Measurements from ENCODE around the gene ENAM.
A peak's percentile ranks its signal among the peaks of the same experiment; 100 is the strongest.
"Not testable (repeated sequence)": the region's sequence is repeated elsewhere in the genome, so short reads cannot be mapped to it uniquely, and the experiment has no call there.

Gene ENAM

DNA sequence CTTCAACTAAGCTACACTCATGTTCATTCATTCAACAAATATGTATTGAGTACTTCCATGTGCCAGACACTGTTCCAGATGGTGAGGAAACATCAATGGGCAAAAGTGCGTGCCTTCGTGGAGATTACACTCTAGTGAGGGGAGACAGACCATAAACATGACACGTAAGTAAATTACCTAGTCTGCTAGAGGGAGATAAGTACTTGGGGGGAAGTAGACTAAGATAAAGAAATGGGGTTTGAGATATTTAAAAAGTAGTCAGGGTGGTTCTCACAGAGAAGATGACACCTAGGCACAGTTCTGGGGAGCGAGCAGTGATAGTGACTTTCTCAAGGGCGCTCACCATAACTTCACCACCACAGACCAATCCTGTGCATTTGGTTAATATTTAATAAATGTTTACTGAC, 26.1 kb downstream of the ENAM start:
- no peak overlapping the region for H3K4me3 Mint-ChIP-seq
- H3K27me3 Mint-ChIP-seq: no peaks in the 10 kb centered on the region
- H3K9me3 Mint-ChIP-seq: no peaks in the 10 kb centered on the region
- no peak overlapping the region for H3K27ac Mint-ChIP-seq
- peaks cover 31% of the 10 kb centered on the region for H3K36me3 Mint-ChIP-seq
- peaks cover 24% of the 10 kb centered on the region for H3K4me1 Mint-ChIP-seq
- ATAC-seq: no peak

DNA sequence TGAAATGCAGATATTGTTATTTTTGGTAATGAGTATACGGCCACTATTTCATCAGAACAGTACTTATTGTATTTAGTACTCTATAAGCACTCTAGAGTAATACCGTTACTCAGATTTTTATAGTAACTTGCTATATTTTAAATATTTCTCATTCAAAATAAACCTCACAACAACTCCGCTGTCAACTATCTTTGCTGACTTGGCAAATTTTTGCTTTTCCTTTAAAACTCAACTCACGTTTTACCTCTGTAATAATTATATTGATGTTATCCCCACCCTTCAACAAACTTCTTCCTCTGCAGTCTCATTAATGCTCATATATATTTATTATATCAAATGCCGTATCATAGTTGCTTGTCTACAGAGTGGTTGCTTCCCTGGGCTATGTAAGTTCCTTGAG, 28.8 kb downstream of the ENAM start:
- peaks cover 52% of the 10 kb centered on the region for H3K36me3 Mint-ChIP-seq
- no peaks in the 10 kb centered on the region for H3K27me3 Mint-ChIP-seq
- no peaks in the 10 kb centered on the region for H3K9me3 Mint-ChIP-seq
- no peak overlapping the region for H3K4me3 Mint-ChIP-seq
- peak overlapping the region; percentile 42 for H3K27ac Mint-ChIP-seq
- ATAC-seq: no peak
- peaks cover 39% of the 10 kb centered on the region for H3K4me1 Mint-ChIP-seq

DNA sequence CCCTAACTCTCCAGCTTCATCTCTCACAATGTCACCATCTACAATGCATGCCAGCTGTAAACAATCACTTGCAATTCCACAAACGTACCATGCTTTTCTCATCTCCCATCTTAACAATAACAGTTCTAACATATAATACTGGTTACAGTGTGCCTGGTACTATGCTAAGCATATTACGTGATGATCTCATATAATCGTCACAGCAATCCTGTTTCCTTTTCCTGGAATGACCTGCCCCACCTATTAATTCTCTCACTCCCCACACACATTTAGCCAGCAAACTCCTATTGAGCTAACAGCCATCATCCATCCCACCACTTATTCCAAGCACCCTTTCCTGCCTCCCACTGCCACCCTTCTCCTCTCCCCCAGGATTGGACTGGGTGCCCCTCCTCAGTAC, 29.9 kb downstream of the ENAM start:
- Mint-ChIP-seq H3K4me3 (peak overlapping the region; percentile 5), H3K36me3 (peaks cover 51% of the 10 kb centered on the region), H3K4me1 (peaks cover 39% of the 10 kb centered on the region), H3K27me3 (no peaks in the 10 kb centered on the region), H3K9me3 (no peaks in the 10 kb centered on the region), H3K27ac (peak overlapping the region; percentile 42)
- no peak for ATAC-seq

DNA sequence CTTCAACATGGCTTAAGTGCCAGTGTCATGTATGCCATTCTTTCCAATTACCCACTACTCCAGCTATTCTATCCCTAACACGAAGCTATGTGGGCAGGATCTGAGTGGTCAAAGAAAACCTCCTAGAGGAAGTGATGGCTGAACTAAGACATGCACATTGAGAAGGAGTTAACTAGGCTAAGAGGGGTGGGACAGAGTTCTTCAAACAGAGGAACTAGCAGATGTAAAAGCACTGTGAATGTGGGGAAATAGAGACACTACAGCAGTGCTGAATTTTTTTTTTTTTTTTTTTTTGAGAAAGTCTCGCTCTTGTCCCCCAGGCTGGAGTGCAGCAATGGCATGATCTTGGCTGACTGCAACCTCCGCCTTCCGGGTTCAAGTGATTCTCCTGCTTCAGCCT, 31.6 kb downstream of the ENAM start:
- no peaks in the 10 kb centered on the region for H3K27me3 Mint-ChIP-seq
- peak overlapping the region; percentile 32 for H3K27ac Mint-ChIP-seq
- no peaks in the 10 kb centered on the region for H3K9me3 Mint-ChIP-seq

DNA sequence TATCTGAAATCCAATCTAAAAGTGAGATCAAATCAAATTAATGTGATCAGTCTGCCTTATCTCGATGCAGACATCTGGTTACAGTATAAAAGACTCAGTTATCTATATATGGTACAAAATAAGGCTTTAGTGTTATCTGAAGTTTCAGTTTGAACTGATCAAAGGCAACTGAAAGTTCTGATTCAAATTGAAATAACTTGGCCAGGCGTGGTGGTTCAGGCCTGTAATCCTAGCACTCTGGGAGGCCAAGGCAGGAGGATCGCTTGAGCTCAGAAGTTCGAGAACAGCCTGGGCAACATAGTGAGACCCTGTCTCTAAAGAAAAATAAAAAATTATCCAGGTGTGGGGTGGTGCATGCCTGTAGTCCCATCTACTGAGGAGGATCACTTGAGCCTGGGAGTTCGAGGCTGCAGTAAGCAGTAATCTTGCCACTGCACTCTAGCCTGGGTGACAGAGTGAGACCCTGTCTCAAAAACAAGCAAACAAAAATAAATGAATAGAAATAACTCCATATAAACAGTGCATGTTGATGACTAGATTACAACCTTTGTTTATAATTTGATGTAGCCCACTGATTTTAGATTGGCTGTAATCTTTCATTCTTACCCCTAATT, 32.9 kb downstream of the ENAM start:
- ATAC-seq: peak; percentile 58
- peaks cover 40% of the 10 kb centered on the region for H3K4me1 Mint-ChIP-seq
- peak overlapping the region; percentile 32 for H3K27ac Mint-ChIP-seq

More for the DNA sequence above, 31.6 kb downstream of the ENAM start:
- H3K36me3 Mint-ChIP-seq: peaks cover 40% of the 10 kb centered on the region
- peaks cover 39% of the 10 kb centered on the region for H3K4me1 Mint-ChIP-seq
- no peak for ATAC-seq
- peak overlapping the region; percentile 53 for H3K4me3 Mint-ChIP-seq

DNA sequence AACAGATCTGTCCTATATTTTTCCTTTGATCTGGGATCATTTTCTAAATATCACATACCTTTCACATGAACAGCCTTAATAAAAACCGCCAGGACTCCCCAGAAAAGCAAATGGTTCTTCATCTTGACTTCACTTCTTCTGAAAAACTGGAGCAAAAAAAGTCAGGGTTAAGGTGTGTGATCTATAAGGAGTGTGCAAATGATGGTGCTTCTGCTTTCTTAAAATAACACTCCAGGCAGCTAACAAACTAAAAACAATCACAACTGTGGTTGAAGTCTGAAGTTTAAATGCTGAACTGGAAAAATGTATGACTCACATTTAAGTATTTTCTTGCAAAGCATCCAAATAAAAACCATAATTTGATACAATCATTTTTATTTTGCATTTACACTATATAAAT, 37.8 kb downstream of the ENAM start, which contains the start of gene JCHAIN:
TSS of gene JCHAIN (minus strand) at position 140 of the 400 bp plus-strand sequence. CDS start at position 122, 18 bp downstream.
- H3K27me3 Mint-ChIP-seq: no peaks in the 10 kb centered on the region
- peak; percentile 81 for ATAC-seq
- H3K4me3 Mint-ChIP-seq: peak within 1 kb of the TSS; percentile 87
- H3K9me3 Mint-ChIP-seq: no peaks in the 10 kb centered on the region
- peak within 1 kb of the TSS; percentile 53 for H3K27ac Mint-ChIP-seq
- H3K36me3 Mint-ChIP-seq: peaks cover 7% of the 10 kb centered on the region
- H3K4me1 Mint-ChIP-seq: peaks cover 55% of the 10 kb centered on the region

More for the DNA sequence above, 32.9 kb downstream of the ENAM start:
- peak overlapping the region; percentile 36 for H3K4me3 Mint-ChIP-seq
- H3K27me3 Mint-ChIP-seq, H3K9me3 Mint-ChIP-seq: not testable (repeated sequence)
- peaks cover 40% of the 10 kb centered on the region for H3K36me3 Mint-ChIP-seq

DNA sequence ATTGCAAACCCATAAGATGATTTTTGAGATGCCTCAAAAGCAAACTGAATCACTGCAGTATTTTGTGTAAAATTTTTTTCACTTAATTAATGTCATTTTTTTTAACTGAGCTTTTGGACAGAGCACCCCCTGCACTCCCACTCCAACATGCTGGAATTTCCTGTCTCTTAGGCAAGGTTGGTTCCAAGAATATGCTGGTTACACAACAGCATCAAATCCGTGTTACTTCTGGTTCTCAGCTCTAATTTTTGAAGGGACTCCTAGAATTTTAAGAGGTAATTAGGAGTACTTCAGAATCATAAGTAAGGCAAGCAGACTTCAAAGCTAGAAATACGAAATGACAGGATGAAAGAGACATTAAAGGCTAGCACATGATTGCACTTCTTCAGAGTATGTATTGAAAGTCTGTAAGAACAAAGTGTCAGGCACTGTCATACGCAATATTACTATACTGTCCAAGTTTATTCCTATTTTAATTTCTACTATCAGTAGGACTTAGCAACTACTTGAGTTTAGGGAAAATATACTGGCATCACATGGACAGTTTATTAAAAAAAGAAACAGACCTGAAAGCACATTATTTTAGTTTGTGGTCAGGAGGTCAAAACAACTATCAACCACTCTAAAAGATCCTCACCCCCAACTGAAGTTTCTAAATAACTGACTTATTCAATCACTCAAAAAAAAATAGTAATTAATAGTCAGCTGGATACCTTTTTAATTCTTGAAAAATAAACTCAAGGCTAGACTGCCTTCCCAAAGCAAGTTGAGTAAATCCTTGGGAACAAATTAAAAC, 39.4 kb downstream of the ENAM start:
- H3K36me3 Mint-ChIP-seq: no peaks in the 10 kb centered on the region
- peak overlapping the region; percentile 53 for H3K27ac Mint-ChIP-seq
- peaks cover 49% of the 10 kb centered on the region for H3K4me1 Mint-ChIP-seq
- no peaks in the 10 kb centered on the region for H3K27me3 Mint-ChIP-seq
- ATAC-seq: no peak
- peak overlapping the region; percentile 50 for H3K4me3 Mint-ChIP-seq
- no peaks in the 10 kb centered on the region for H3K9me3 Mint-ChIP-seq

DNA sequence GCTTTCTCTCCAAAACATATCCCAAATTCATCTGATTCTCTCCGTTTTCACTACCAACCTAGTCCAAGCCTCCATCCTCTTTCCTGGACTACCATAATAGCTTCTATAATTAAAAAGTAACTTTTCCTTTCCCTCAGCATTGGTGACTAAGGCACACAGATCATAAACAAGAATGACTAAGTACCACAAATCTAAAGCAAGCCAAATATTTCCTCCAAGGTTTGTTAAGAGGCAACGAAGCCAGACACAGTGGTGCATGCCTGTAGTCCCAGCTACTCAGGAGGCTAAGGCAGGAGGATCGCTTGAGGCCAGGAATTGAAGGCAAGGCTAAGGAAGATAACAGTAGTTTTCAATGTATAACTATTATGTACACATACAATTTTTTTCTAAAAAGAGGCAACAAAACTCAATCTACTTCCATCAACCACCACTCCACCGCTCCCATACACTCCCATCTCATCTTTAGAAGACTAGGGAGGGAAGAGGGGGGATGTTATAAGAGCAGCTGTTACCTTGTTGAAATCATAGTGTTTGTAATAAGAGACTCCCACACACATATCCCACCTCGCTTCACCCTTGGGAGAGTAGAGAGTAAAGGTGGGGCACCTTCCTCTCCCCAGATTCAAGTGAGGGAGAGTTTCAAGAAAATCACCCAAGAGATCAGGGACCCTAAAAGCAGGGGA, 41.9 kb downstream of the ENAM start:
- peaks cover 57% of the 10 kb centered on the region for H3K4me1 Mint-ChIP-seq
- no peak overlapping the region for H3K4me3 Mint-ChIP-seq
- no peak for ATAC-seq
- no peaks in the 10 kb centered on the region for H3K9me3 Mint-ChIP-seq
- H3K36me3 Mint-ChIP-seq: no peaks in the 10 kb centered on the region
- no peaks in the 10 kb centered on the region for H3K27me3 Mint-ChIP-seq
- peak overlapping the region; percentile 53 for H3K27ac Mint-ChIP-seq

DNA sequence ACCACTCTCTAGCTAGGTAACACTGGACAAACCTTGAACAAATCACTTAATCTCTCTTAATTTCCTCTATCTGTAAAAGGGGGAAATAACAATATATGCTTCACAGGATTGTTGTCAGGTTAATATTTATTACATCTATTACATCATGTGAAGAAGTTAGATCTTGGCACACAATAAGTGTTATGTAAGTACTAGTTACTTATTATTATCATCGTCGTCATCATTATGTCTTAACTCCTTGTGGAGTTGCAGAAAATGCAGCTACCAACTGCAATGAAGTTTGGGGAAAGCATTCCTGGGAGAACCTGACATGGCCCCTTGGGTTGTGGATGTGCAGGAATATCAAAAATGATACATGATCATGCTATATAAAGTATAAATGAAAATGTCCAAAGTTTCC, 42.5 kb downstream of the ENAM start:
- peaks cover 63% of the 10 kb centered on the region for H3K4me1 Mint-ChIP-seq
- H3K27me3 Mint-ChIP-seq: no peaks in the 10 kb centered on the region
- no peaks in the 10 kb centered on the region for H3K9me3 Mint-ChIP-seq
- no peaks in the 10 kb centered on the region for H3K36me3 Mint-ChIP-seq
- no peak for ATAC-seq
- H3K4me3 Mint-ChIP-seq: no peak overlapping the region
- H3K27ac Mint-ChIP-seq: peak overlapping the region; percentile 53

DNA sequence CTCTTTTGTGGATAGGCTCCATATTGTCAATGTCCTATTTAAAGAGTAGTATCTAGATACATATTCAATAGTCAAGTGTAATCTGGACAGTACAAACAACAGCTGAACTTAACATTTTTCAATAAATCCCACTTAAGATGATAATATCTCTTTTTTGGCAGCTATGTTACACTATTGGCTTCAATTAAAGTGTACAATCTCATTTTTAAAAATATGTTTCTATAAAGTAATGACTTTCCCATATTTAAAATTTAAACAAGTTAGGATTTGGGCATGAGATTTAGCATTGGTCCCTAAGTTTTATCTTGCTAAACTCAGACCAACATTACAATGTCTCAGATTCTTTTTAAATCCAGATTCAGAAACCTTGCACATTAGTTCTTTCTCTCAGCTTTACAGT, 45.6 kb downstream of the ENAM start:
- Mint-ChIP-seq H3K4me3 (no peak overlapping the region), H3K27me3 (no peaks in the 10 kb centered on the region), H3K9me3 (no peaks in the 10 kb centered on the region), H3K36me3 (no peaks in the 10 kb centered on the region), H3K4me1 (peaks cover 67% of the 10 kb centered on the region), H3K27ac (no peak overlapping the region)
- ATAC-seq: no peak

DNA sequence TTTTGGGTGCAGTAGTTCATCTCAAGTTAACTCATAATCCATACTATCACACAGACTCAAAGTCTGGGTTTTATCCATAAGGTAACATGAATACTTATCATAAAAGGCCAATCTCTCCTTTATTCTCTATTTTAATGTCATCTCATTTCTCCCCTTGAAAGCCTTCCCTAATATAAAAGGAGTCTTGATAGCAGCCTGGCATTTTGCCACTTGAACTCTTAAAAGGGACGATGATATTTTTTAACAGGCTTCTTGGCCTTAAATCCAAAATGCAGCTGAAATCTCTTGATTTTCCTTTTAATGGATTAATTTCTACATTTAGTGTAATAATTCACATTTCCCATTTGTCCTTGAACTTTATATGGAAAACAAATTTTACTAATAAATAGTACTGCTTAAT, 46.2 kb downstream of the ENAM start:
- Mint-ChIP-seq H3K27me3 (no peaks in the 10 kb centered on the region), H3K4me3 (no peak overlapping the region), H3K4me1 (peaks cover 67% of the 10 kb centered on the region), H3K36me3 (no peaks in the 10 kb centered on the region), H3K9me3 (no peaks in the 10 kb centered on the region), H3K27ac (peak overlapping the region; percentile 50)
- ATAC-seq: no peak

DNA sequence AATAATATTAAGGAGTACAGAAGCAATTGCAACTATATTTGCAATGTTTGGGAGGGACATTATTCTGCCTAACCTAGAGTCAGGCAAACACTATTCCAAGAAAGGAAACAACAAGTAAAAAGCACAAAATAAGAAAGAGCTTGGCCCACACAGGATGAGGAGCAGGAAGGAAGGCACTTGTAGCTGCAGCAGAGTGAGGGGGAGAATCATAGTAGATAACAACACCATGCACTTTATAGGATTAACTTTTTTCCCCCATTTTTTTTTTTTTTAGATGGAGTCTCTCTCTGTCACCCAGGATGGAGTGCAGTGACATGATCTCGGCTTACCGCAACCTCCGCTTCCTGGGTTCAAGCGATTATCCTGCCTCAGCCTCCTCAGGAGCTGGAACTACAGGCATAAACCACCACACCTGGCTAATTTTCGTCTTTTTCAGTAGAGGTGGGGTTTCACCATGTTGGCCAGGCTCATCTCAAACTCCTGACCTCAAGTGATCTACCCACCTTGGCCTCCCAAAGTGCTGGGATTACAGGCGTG, 48.1 kb downstream of the ENAM start:
- no peaks in the 10 kb centered on the region for H3K9me3 Mint-ChIP-seq
- H3K4me3 Mint-ChIP-seq: no peak overlapping the region
- no peaks in the 10 kb centered on the region for H3K27me3 Mint-ChIP-seq
- H3K27ac Mint-ChIP-seq: peak overlapping the region; percentile 50
- no peaks in the 10 kb centered on the region for H3K36me3 Mint-ChIP-seq
- ATAC-seq: no peak
- peaks cover 65% of the 10 kb centered on the region for H3K4me1 Mint-ChIP-seq

DNA sequence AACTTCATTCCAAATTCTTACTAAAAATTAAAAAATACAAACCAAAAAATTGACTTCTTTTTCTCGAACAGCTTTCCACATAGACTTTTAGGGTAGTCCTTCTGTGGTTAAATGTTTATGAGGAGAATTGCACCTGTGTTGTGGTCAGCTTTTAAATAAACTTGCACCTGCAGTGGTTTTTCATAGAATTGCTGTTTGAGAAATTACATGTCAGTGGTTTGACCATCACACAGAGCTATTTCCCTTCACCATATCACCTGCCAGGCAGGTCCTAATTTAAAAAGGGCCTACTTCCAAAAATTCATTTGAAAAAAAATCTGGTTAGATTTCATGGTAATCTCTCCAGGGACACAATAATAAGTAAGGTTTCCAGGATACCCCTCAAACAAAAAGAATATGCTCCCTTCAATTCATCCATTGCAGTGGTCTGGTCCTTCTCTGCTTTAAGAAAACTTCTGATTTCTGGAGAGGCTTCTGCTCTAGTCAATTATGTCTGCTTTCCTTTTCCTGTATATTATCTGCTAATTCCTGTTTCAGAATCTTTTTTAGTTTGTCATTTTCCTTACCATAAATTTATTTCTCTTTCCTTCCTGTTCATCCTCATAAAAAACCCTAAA, 49.9 kb downstream of the ENAM start:
- H3K4me3 Mint-ChIP-seq: peak overlapping the region; percentile 8
- peaks cover 68% of the 10 kb centered on the region for H3K4me1 Mint-ChIP-seq
- peak; percentile 87 for ATAC-seq
- no peaks in the 10 kb centered on the region for H3K36me3 Mint-ChIP-seq
- no peaks in the 10 kb centered on the region for H3K9me3 Mint-ChIP-seq
- H3K27me3 Mint-ChIP-seq: no peaks in the 10 kb centered on the region
- H3K27ac Mint-ChIP-seq: peak overlapping the region; percentile 50

DNA sequence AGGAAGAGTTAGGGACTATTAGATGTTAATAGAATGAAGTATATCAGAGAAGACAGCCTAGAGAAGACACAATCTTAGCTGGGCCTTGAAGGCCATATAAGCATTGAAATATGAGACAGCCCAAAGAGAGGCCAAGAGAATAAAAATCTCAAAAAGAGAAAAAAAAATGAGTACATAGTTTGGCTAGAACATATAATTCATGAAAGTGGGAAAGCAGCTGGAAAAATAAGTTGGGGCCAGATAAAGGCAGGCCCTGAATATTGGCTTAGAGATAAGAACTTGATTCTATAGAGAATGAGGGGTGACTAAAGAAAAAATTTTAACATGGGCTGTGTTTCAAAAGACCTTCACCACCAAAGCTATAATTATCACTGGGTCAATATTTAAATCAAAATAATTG, 52.4 kb downstream of the ENAM start:
- peak overlapping the region; percentile 50 for H3K4me3 Mint-ChIP-seq
- peak overlapping the region; percentile 92 for H3K27ac Mint-ChIP-seq
- H3K4me1 Mint-ChIP-seq: peaks cover 57% of the 10 kb centered on the region
- H3K9me3 Mint-ChIP-seq: no peaks in the 10 kb centered on the region
- H3K27me3 Mint-ChIP-seq: no peaks in the 10 kb centered on the region
- H3K36me3 Mint-ChIP-seq: no peaks in the 10 kb centered on the region
- no peak for ATAC-seq

DNA sequence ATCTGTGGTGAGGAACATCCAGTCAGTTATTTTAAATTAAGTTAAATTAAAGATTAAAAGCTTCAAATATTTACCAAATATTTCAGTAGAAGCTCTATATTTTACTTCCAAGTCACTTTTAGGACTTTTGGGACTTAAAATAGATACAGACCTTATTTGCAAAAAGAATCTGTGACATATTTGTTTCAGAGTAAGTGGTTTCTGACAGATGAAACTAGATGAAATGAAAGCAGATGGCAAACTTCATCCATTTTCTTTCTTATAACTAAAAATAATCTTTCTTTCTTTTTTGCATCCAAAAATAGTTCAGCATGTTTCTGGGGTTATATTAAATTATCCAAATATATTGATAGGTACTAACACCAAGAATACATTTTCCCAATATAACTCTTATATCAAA, 53.2 kb downstream of the ENAM start:
- Mint-ChIP-seq H3K27ac (no peak overlapping the region), H3K4me3 (no peak overlapping the region), H3K9me3 (no peaks in the 10 kb centered on the region), H3K27me3 (no peaks in the 10 kb centered on the region), H3K4me1 (peaks cover 50% of the 10 kb centered on the region), H3K36me3 (no peaks in the 10 kb centered on the region)
- no peak for ATAC-seq
